Measurements from ENCODE around the gene FBXL16. TPM values are rescaled to one million over a fixed set of nuclear protein-coding genes. Genes with fewer than 3 reads are reported as not detected.

Gene FBXL16
- polyA plus RNA-seq, 4 donors: 0.69 to 1.7 (median 1.2) TPM

DNA sequence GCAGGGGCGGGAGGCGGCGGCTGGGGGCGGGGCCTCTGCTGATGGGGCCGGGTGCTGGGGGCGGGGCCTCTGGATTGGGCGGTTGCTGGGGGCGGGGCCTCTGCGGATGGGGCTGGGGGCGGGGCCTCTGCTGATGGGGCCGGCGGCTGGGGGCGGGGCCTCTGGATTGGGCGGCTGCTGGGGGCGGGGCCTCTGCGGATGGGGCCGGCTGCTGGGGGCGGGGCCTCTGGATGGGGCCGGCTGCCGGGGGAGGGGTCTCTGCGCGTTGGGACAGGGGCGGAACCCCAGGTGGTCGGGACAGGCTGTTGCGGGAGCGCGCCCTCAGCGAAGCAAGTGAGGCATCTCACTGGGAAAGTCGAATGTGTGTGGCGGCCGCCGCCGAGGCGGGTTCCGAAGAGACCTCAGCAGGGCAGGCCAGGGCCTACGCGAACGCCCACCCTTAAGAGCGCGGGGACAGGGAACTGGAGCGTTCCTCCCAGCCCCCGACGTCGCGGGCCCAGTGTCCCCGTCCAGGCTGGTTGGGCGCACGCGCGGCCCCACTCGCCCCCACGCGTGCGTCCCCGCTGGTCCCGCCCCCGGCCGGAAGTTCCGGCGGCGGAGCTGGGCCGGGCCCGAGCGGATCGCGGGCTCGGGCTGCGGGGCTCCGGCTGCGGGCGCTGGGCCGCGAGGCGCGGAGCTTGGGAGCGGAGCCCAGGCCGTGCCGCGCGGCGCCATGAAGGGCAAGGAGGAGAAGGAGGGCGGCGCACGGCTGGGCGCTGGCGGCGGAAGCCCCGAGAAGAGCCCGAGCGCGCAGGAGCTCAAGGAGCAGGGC lies 25.6 kb downstream of the FBXL16 start, which contains the start of gene STUB1:
TSS of gene STUB1 (plus strand) at position 597 of the 811 bp plus-strand sequence. CDS start at position 713, 116 bp downstream.
- DNase-seq (ENCODE audit: low read depth in 4 of 4, low spot score in 2 of 4): peak in 3 of 4 donors; percentile 55 to 69 (median 59)

- DNase-seq (ENCODE audit: low read depth in 4 of 4, low spot score in 2 of 4): peak in 3 of 4 donors; percentile 32 to 52 (median 39)
These were observed 26.5 kb downstream of the FBXL16 start for GRCh38 chr16:678858-679813.

DNA sequence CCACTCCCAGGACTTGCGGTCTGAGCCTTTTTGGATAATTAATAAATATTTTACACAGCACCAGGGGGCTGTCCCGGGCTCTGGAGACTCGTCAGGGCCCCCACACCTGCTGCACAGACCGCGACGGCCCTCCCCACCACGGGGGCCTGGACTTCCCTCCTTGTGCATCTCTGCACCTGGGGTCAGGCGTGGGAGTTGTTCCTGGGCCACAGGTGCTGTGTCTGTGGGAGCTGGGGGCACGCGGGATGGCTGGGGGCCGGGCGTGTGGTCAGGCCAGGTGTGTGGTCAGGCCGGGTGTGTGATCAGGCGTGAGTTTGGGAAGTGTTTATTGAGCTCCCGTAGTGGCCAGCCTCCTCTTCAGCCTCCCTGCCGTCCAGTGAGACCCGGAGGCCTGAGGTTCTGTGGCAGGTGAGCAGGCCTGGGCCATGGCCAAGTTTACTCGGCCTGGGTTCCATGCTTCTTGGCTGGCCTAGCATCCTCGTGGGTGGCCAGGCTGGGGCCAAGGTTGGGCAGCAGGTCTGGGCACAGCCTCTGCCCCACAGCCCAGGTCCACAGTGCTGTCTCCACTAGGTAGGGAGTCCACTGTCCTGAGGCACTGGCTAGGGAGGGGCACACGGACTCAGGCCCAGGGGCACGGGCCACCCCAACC lies 27.3 kb downstream of the FBXL16 start:
- no peak for DNase-seq (ENCODE audit: low read depth in 4 of 4, low spot score in 2 of 4)

DNA sequence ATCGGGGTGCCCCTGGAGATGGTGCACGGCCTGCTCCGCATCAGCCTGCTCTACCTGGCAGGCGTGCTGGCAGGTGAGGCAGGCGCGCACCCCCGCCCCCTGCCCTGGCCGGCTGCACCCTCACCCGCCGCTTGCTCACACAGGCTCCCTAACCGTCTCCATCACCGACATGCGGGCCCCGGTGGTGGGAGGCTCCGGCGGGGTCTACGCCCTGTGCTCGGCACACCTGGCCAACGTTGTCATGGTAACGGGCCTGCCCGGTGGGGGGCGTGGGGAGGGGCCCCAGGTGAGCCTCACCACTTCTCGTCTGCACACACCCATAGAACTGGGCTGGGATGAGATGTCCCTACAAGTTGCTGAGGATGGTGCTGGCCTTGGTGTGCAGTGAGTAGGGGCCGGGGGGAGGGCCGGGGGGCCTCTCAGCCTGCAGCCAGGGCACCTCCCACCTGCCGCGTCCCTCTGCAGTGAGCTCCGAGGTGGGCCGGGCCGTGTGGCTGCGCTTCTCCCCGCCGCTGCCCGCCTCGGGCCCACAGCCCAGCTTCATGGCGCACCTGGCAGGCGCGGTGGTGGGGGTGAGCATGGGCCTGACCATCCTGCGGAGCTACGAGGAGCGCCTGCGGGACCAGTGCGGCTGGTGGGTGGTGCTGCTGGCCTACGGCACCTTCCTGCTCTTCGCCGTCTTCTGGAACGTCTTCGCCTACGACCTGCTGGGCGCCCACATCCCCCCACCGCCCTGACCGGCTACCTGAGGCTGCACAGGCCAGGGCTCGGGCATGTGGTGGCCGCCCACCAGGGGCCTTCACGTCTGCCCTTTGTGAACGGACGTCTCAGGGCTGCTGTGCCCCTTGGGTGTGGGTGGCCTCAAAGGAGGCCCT lies 28.0 kb downstream of the FBXL16 start:
- no peak for DNase-seq (ENCODE audit: low read depth in 4 of 4, low spot score in 2 of 4)

DNA sequence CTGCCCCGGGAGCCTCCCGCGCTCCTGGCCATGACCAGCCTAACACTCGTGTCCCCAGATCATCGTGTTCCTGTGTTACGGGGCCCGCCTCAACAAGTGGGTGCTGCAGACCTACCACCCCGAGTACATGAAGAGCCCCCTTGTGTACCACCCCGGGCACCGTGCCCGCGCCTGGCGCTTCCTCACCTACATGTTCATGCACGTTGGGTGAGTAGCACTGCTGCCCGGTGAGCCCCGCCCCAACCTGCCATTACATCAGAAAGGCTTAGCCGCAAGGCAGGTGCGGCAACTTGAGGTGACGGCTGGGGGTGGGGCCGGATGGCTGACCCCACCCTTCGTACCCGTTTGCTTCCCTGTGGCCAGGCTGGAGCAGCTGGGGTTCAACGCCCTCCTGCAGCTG lies 28.7 kb downstream of the FBXL16 start:
- no peak for DNase-seq (ENCODE audit: low read depth in 4 of 4, low spot score in 2 of 4)

DNA sequence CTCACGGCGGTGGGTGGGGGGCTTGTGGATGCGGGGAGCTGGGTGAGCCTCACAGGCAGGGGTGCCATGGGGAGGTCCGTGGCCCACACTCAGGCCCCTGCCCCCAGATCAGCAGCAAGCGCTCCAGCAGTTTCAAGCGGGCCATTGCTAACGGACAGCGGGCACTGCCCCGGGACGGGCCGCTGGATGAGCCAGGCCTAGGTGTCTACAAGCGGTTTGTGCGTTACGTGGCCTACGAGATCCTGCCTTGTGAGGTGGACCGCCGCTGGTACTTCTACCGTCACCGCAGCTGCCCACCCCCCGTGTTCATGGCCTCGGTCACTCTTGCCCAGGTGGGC lies 29.1 kb downstream of the FBXL16 start:
- no peak for DNase-seq (ENCODE audit: low read depth in 4 of 4, low spot score in 2 of 4)

GRCh38 chr16:675884-676564 lies 29.6 kb downstream of the FBXL16 start:
- DNase-seq (ENCODE audit: low read depth in 4 of 4, low spot score in 2 of 4): no peak

GRCh38 chr16:674968-675883 lies 30.4 kb downstream of the FBXL16 start, which contains the start of gene RHBDL1:
Gene RHBDL1 (plus strand): TSS chr16:675671. CDS start chr16:675791, 120 bp downstream.
- DNase-seq (ENCODE audit: low read depth in 4 of 4, low spot score in 2 of 4): no peak

DNA sequence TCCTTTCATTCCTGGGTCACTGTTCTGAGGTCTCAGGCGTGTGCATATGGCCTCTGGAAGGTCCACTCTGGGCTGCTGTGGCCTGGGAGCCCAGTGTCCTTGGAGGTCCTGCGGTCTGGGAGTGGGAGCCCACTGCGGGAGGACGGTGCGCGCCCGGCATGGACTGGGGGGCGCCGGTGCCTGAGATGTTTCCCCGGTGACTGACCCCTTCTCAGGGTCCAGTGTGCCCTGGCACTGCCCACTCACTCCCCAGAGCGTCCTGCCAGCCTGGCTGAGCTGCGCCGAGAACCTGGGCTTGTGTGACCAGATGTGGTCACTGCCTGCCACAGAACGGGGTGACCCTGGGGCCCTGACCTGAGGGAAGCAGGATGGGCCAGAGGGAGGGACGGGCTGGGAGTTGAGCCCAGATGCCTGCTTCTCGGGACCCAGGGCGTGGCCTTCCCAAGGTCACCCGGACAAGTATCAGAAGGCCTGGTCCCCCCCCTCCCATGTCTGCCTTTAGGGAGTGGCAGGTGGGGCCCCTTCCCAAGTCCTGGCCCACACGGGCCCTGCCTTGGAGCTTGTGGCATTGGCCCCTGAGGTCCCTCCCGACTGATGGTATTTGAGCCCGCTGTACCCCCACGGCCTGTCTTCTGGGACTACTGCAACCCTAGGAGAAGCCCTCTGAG lies 31.3 kb downstream of the FBXL16 start:
- DNase-seq (ENCODE audit: low read depth in 4 of 4, low spot score in 2 of 4): no peak

DNA sequence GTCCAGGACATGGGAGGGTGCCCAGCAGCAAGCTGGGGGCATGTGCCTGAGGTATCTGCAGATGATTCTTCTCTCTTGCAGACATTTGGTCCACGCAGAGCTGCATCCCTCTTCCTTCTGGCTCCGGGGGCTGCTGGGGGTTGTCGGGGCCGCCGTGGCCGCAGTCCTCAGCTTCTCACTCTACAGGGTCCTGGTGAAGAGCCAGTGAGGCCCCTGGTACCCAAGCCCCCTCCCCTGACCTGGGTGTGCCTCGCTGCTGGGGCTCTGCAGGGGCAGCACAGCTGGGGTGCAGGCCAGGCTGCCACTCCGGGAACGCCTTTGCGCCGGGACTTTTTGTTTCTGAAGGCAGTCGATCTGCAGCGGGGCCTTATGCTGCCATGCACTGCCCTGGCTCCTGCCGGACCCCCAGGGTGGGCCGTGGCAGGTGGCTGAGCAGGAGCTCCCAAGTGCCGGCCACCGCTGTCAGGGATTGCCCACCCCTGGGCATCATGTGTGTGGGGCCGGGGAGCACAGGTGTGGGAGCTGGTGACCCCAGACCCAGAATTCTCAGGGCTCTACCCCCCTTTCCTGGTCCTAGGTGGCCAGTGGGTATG lies 32.1 kb downstream of the FBXL16 start:
- no peak for DNase-seq (ENCODE audit: low read depth in 4 of 4, low spot score in 2 of 4)

GRCh38 chr16:672851-673250 lies 32.8 kb downstream of the FBXL16 start:
- no peak for DNase-seq (ENCODE audit: low read depth in 4 of 4, low spot score in 2 of 4)

DNA sequence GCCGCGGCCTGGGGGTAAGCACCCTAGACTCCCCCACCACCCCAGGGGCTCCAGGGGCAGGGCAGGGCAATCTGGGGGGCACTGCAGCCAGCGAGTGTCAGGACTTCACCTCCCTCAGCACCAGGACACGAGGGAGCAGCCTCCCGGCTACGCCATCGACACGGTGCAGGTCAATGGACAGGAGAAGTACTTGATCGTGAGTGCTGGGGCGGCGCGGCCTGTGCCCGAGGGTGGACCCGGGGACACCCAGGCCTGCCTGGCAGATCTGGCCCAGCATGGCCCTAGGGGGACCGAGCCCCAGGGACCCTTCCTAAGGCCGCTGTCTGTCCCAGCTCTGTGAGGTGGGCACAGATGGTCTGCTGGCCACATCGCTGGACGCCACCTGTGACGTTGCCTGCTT lies 33.2 kb downstream of the FBXL16 start:
- DNase-seq (ENCODE audit: low read depth in 4 of 4, low spot score in 2 of 4): no peak

DNA sequence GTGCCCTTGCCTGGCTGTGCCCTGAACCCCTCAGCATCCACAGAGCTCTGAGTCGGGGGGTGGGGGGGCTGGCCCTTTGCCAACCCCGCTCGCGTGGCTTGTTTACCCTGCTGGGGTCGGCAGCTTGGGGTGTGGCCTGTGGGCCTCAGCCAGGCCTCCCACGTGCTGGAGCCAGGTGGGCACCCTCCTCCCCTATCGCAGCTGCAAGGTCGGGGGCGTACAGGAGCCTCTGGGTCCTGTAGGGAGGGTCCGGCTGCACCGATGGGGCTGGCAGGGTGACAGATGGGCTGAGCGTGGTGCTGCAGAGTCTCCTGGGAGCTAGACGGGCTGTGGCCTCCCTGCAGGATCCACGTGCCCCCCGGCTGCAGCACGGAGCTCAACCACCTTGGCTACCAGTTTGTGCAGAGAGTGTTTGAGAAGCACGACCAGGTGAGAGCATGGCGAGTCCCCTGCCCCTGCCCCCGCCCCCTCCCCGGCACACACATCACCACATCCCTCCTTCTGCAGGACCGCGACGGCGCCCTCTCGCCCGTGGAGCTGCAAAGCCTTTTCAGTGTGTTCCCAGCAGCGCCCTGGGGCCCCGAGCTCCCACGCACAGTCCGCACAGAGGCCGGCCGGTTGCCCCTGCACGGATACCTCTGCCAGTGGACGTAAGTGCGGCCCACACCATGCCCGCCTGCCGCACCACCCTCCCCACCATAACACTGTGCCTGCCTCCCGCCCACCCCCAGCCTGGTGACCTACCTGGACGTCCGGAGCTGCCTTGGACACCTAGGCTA lies 34.1 kb downstream of the FBXL16 start:
- no peak for DNase-seq (ENCODE audit: low read depth in 4 of 4, low spot score in 2 of 4)

GRCh38 chr16:670485-671352 lies 34.9 kb downstream of the FBXL16 start:
- no peak for DNase-seq (ENCODE audit: low read depth in 4 of 4, low spot score in 2 of 4)

DNA sequence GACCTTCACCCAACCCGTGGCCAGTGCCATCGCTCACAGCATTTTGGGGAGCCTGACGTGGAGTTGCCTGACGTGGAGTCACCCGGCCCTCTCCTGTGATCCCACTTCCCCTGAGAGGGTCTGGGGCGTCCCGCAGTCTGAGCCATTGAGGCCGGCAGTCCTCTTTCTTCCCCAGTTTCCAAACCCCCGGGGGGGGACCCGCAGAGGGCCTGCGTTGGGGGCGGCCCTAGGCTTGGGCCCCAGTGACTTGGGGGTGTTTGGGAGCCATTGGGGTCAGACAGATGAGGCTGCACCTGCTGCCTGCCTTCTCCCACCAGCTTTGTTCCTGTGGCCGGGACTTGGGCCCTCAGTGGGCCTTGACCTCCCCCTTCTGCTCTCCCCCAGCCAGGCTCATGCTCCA lies 35.9 kb downstream of the FBXL16 start:
- no peak for DNase-seq (ENCODE audit: low read depth in 4 of 4, low spot score in 2 of 4)
